IMR-90 (cell line): ENCODE data around the gene KLHDC1. TPM values are rescaled to one million over a fixed set of nuclear protein-coding genes. Genes with fewer than 3 reads are reported as not detected.

Experiments used
- BHLHE40 ChIP-seq: fragments of 150-350 bp; IDR thresholded peaks from 2 replicates; pipeline ENCODE4 v1.6.1; 2016; ENCODE audit warnings: mild to moderate bottlenecking, low read depth, low read length
- CHD1 ChIP-seq: IDR thresholded peaks from 2 replicates; pipeline ENCODE4 v1.6.1; 2012; ENCODE audit warnings: low read depth, low read length, improper control_type of control experiment
- FOS ChIP-seq: fragments of 150-350 bp; IDR thresholded peaks from 2 replicates; pipeline ENCODE4 v1.6.1; 2016; ENCODE audit warnings: low read depth, low read length
- MAZ ChIP-seq: IDR thresholded peaks from 2 replicates; pipeline ENCODE4 v1.6.1; 2012; ENCODE audit warnings: low read depth, mild to moderate bottlenecking, low read length, improper control_type of control experiment, moderate library complexity, borderline replicate concordance
- MXI1 ChIP-seq: IDR thresholded peaks from 2 replicates; pipeline ENCODE4 v1.6.1; 2012; ENCODE audit warnings: low read depth, mild to moderate bottlenecking, low read length, moderate library complexity, borderline replicate concordance
- RAD21 ChIP-seq: IDR thresholded peaks from 2 replicates; pipeline ENCODE4 v1.6.1; 2012; ENCODE audit warnings: low read length, improper control_type of control experiment
- RFX5 ChIP-seq: IDR thresholded peaks from 2 replicates; pipeline ENCODE4 v1.8.0; 2012; ENCODE audit warnings: low read depth, mild to moderate bottlenecking, low read length, moderate library complexity
- SMC3 ChIP-seq: fragments of 150-350 bp; IDR thresholded peaks from 2 replicates; pipeline ENCODE4 v1.6.1; 2016; ENCODE audit warnings: low read depth, mild to moderate bottlenecking, antibody characterized with exemption, low read length, moderate library complexity
- polyA plus RNA-seq, 3 experiments: library from polyadenylated mRNA; depleted of rRNA; stranded (reverse); fragments of >200 nt; gene quantifications; 2 replicates each; pipeline ENCODE4 v1.2.3, GENCODE V29; 2012; ENCODE audit warnings: low replicate concordance in 1 of 3
- total RNA-seq: library from RNA; depleted of rRNA; stranded (reverse); fragments of >200 nt; gene quantifications from 2 replicates; pipeline ENCODE4 v1.2.3, GENCODE V29; 2012

Gene KLHDC1
- total and polyA plus RNA-seq, 2 of the 4 experiments (the other 2 are of a cell fraction) = 0.51 to 0.90 TPM

DNA sequence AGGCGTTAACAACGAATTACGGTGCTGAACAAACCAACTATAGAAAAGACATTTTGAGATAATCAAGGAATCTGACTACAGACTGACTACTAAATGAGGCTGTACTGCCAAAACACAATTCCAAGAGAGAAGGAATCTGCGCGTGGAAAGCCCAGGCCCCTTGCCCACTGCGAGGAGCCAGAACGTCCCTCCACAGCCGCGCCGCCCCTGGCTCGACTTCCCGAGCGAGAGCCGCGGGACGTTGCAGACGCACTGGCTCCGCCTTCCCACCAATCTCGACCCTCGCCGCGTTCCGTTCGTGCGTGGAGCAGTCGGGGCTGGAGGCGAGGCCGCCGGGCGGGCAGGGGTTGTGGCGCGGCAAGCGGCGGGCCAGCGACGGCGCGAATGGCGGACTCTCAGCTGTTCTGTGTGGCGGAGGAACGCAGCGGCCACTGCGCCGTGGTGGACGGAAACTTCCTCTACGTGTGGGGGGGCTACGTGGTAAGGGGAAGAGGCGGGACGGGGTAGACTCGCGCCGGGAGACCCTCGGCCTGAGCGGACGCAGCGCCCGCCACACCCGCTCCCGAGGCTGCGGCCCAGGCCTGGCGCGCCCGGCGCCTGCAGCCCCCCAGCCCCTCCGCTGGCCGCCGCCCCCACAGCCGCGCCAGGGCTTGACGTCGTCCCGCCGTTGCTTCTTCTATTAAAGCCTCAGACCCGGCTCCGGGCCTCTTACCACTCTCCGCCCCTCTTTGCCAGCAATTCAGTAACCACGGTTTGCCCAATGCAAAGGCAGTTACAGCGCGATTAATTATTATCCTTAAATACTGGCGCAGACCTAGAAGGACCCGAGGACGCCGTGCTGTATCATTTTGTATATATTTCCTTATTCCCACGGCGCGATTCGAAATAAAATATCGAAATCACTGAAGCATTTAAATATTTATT is at the start of gene KLHDC1 (continued):
- TF ChIP-seq SMC3 (no peak), BHLHE40 (no peak), MXI1 (peak; percentile 29; the same call in 1 of the 2 replicates), MAZ (peak; percentile 54; the same call in 1 of the 2 replicates), CHD1 (no peak), RAD21 (no peak), RFX5 (no peak), FOS (no peak)
